OCI-LY7 (cell line): ENCODE data around the gene EYA3. TPM values are rescaled to one million over a fixed set of nuclear protein-coding genes. Genes with fewer than 3 reads are reported as not detected.

Source experiments
- BruUV-seq: library from RNA; stranded (reverse); fragments of 400-500 nt; replicated peaks from 2 replicates; lab custom pipeline; 2021; lab: Mats Ljungman, UMichigan
- CTCF ChIA-PET: fragments of 300-600 bp; sonication (Branson Sonifier 250); formaldehyde crosslinking; loops from one replicate; lab custom pipeline; 2022; ENCODE audit warnings: antibody characterized with exemption; ENCODE audit not compliant: unreplicated experiment; lab: Charles Lee
- POLR2A ChIA-PET: fragments of 300-600 bp; sonication (Branson Sonifier 250); formaldehyde crosslinking; loops from one replicate; lab custom pipeline; 2022; ENCODE audit warnings: antibody characterized with exemption; lab: Charles Lee
- DNase-seq: peaks from one replicate; pipeline ENCODE4 v3.0.0-alpha.2; 2015; ENCODE audit warnings: low spot score
- H2AFZ ChIP-seq: fragments of 200-600 bp; sonication (generic), shearing (Covaris generic); 2 replicates; pipeline ENCODE4 v1.6.1; 2014; ENCODE audit warnings: mild to moderate bottlenecking, antibody characterized with exemption, low read length, moderate library complexity
- H3K27ac ChIP-seq: fragments of 200-600 bp; sonication (generic); 2 replicates; pipeline ENCODE4 v1.5.1; 2014; ENCODE audit warnings: mixed run types, low read depth, mild to moderate bottlenecking, moderate library complexity, low read length, inconsistent platforms; ENCODE audit not compliant: poor library complexity, severe bottlenecking
- H3K36me3 ChIP-seq: fragments of 200-600 bp; sonication (generic); 2 replicates; pipeline ENCODE4 v1.6.1; 2014; ENCODE audit warnings: mild to moderate bottlenecking, antibody characterized with exemption, low read length, moderate library complexity, mixed read lengths; ENCODE audit not compliant: insufficient read depth
- H3K4me1 ChIP-seq: fragments of 200-600 bp; sonication (generic); 2 replicates; pipeline ENCODE4 v1.5.1; 2014; ENCODE audit warnings: mild to moderate bottlenecking, low read length; ENCODE audit not compliant: insufficient read depth, poor library complexity, severe bottlenecking
- H3K4me2 ChIP-seq: fragments of 200-600 bp; sonication (generic); 2 replicates; pipeline ENCODE4 v1.6.1; 2014; ENCODE audit warnings: mild to moderate bottlenecking, low read length
- H3K4me3 ChIP-seq: fragments of 200-600 bp; sonication (generic); 2 replicates; pipeline ENCODE4 v1.5.1; 2014; ENCODE audit warnings: mild to moderate bottlenecking, low read depth, low read length; ENCODE audit not compliant: poor library complexity, severe bottlenecking
- H3K79me2 ChIP-seq: fragments of 200-600 bp; sonication (generic); 2 replicates; pipeline ENCODE4 v1.6.1; 2016; ENCODE audit warnings: low read depth, mild to moderate bottlenecking, low read length, moderate library complexity, mixed read lengths; ENCODE audit not compliant: insufficient read depth
- H3K9me2 ChIP-seq: fragments of 200-600 bp; sonication (generic); 2 replicates; pipeline ENCODE4 v1.6.1; 2016; ENCODE audit warnings: mild to moderate bottlenecking, low read length, mixed read lengths; ENCODE audit not compliant: insufficient read depth
- H3K9me3 ChIP-seq: fragments of 200-600 bp; sonication (generic); 2 replicates; pipeline ENCODE4 v1.6.1; 2014; ENCODE audit warnings: mild to moderate bottlenecking, mixed run types, low read length, mixed read lengths
- H4K20me1 ChIP-seq: fragments of 200-600 bp; sonication (generic); 2 replicates; pipeline ENCODE4 v1.6.1; 2014; ENCODE audit warnings: mild to moderate bottlenecking, antibody characterized with exemption, low read length, moderate library complexity, mixed read lengths; ENCODE audit not compliant: insufficient read depth
- CTCF ChIP-seq: fragments of 200-600 bp; sonication (generic); conservative IDR thresholded peaks from 2 replicates; pipeline ENCODE4 v1.5.1; 2014; ENCODE audit warnings: mild to moderate bottlenecking, antibody characterized with exemption, low read length, moderate library complexity, mixed read lengths
- EZH2phosphoT487 ChIP-seq: fragments of 200-600 bp; sonication (generic); IDR thresholded peaks from 2 replicates; pipeline ENCODE4 v1.6.1; 2018; ENCODE audit warnings: low read depth, borderline replicate concordance, mild to moderate bottlenecking, mixed run types, antibody characterized with exemption, low read length, moderate library complexity, mixed read lengths
- intact Hi-C: fragments of 100-400 bp; cut with micrococcal nuclease; formaldehyde crosslinking; loops from one replicate; pipeline ENCODE4 v1.10.0; 2022; ENCODE audit not compliant: unreplicated experiment
- total RNA-seq, 2 experiments: library from RNA; depleted of rRNA in 1 of 2; stranded (reverse); fragments of >200 nt in 1 of 2; shearing (Covaris generic) in 1 of 2; gene quantifications; 2 replicates each; pipeline ENCODE4 v1.2.3, GENCODE V29; 2014 to 2022

Gene EYA3
- total RNA-seq, 2 experiments from 2014 or later: 29.0 to 114 TPM

- H3K36me3 ChIP-seq: no peaks in the 10 kb centered on the region
- H3K27ac ChIP-seq: no peak overlapping the region
- CTCF ChIA-PET: no interaction called here
- TF ChIP-seq CTCF (no peak), EZH2phosphoT487 (no peak)
- H4K20me1 ChIP-seq: no peaks in the 10 kb centered on the region
- no peaks in the 10 kb centered on the region for H3K9me3 ChIP-seq
- intact Hi-C loops: no loop called here
- no peak overlapping the region for H3K4me2 ChIP-seq
- no peak overlapping the region for H3K4me3 ChIP-seq
- no peaks in the 10 kb centered on the region for H3K79me2 ChIP-seq
- H3K9me2 ChIP-seq: no peaks in the 10 kb centered on the region
- H3K4me1 ChIP-seq: peaks cover 20% of the 10 kb centered on the region
- no peak for DNase-seq
- POLR2A ChIA-PET: interaction anchor here (0.6 kb wide), 1 partner anchor 88 kb away, joined by 3 read pairs; no protein-coding TSS in a partner anchor
- no TSS peak for BruUV-seq
- no peak overlapping the region for H2AFZ ChIP-seq
Observed at GRCh38 chr1:28118640-28119307, 30.4 kb upstream of the EYA3 start.

DNA sequence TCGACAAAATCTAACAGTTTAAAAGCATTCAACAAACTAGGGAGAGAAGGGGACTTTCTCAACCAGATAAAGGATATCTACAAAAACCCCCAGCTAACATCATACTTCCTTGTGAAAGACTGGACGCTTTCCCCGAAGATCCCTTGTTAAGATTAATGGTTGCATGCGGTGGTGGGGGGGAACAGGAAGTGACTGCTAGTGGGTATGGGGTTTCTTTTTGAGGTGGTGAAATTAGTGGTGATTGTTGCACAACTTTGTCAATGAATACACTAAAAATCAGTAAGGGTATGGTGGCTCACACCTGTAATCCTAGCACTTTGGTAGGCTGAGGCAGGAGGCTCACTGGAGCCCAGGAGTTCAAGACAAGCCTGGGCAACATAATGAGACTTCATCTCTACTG lies 26.9 kb upstream of the EYA3 start:
- Histone ChIP-seq H3K36me3 (no peaks in the 10 kb centered on the region), H3K27ac (no peak overlapping the region), H3K4me2 (peak overlapping the region; percentile 29; the same call in 1 of the 2 replicates), H3K4me3 (no peak overlapping the region), H2AFZ (peak overlapping the region; percentile 93), H3K9me2 (no peaks in the 10 kb centered on the region), H4K20me1 (no peaks in the 10 kb centered on the region), H3K9me3 (no peaks in the 10 kb centered on the region), H3K79me2 (no peaks in the 10 kb centered on the region), H3K4me1 (peaks cover 17% of the 10 kb centered on the region)
- no peak for DNase-seq
- no peak for TF ChIP-seq CTCF
- TF ChIP-seq EZH2phosphoT487: no peak
- POLR2A ChIA-PET: interaction anchor here (0.7 to 1.9 kb wide), 5 partner anchors 10 to 72 kb away, joined by 3 to 4 read pairs (median 3); no protein-coding TSS in a partner anchor
- intact Hi-C loops: no loop called here
- CTCF ChIA-PET: no interaction called here
- no TSS peak for BruUV-seq

- no peaks in the 10 kb centered on the region for H4K20me1 ChIP-seq
- H3K36me3 ChIP-seq: no peaks in the 10 kb centered on the region
- H3K4me3 ChIP-seq: no peak overlapping the region
- H3K4me1 ChIP-seq: peaks cover 17% of the 10 kb centered on the region
- ChIA-PET CTCF (no interaction called here), POLR2A (interaction anchor here (0.7 to 1.9 kb wide), 5 partner anchors 10 to 72 kb away, joined by 3 to 4 read pairs (median 3); no protein-coding TSS in a partner anchor)
- intact Hi-C loops: no loop called here
- H3K9me3 ChIP-seq: no peaks in the 10 kb centered on the region
- H2AFZ ChIP-seq: peak overlapping the region; percentile 93
- no peaks in the 10 kb centered on the region for H3K79me2 ChIP-seq
- TF ChIP-seq CTCF: no peak
- TF ChIP-seq EZH2phosphoT487: no peak
- H3K27ac ChIP-seq: no peak overlapping the region
- H3K4me2 ChIP-seq: 0 out of 2 replicates have a peak overlapping the region, but pooled peaks have one; percentile 29
- DNase-seq: no peak
- no TSS peak for BruUV-seq
- no peaks in the 10 kb centered on the region for H3K9me2 ChIP-seq
Observed at GRCh38 chr1:28114844-28115243, 26.4 kb upstream of the EYA3 start.
